IPS DF 6.9 (cell line): Measurements from ENCODE around the gene SFTPB.
"Not testable (repeated sequence)": the region's sequence is repeated elsewhere in the genome, so short reads cannot be mapped to it uniquely, and the experiment has no call there.

ENCODE experiments used
- DNase-seq: peaks from one replicate; pipeline ENCODE4 v3.0.0-alpha.2; 2013; ENCODE audit warnings: low read depth, low spot score
- H3K27ac ChIP-seq: one replicate; pipeline ENCODE4 v1.5.1; 2013; ENCODE audit warnings: low read length, control low read depth
- H3K27me3 ChIP-seq: 2 replicates; pipeline ENCODE4 v1.6.1; 2013; ENCODE audit warnings: mild to moderate bottlenecking, low read length; ENCODE audit not compliant: control insufficient read depth, insufficient read depth
- H3K36me3 ChIP-seq: 2 replicates; pipeline ENCODE4 v1.6.1; 2013; ENCODE audit warnings: low read length; ENCODE audit not compliant: control insufficient read depth, insufficient read depth
- H3K4me1 ChIP-seq: 2 replicates; pipeline ENCODE4 v1.6.1; 2013; ENCODE audit warnings: low read length; ENCODE audit not compliant: control insufficient read depth, insufficient read depth
- H3K4me3 ChIP-seq: 2 replicates; pipeline ENCODE4 v1.5.1; 2013; ENCODE audit warnings: mild to moderate bottlenecking, low read length
- H3K9me3 ChIP-seq: 2 replicates; pipeline ENCODE4 v1.6.1; 2013; ENCODE audit warnings: low read length, inconsistent platforms; ENCODE audit not compliant: control insufficient read depth, insufficient read depth
- WGBS: extraction: QIAGEN DNeasy Blood & Tissue Kit; methylation state at CpG from one replicate; pipeline ENCODE4 v1.1.7; 2013; ENCODE audit warnings: mixed read lengths, missing lambda C conversion rate; ENCODE audit not compliant: insufficient read length, insufficient coverage; 5-methylcytosine and 5-hydroxymethylcytosine counted together

The SFTPB gene

GRCh38 chr2:85644909-85645308 lies 23.1 kb downstream of the SFTPB start:
- Histone ChIP-seq H3K36me3 (peaks cover 48% of the 10 kb centered on the region), H3K9me3 (no peaks in the 10 kb centered on the region), H3K4me1 (no peaks in the 10 kb centered on the region), H3K27me3 (no peaks in the 10 kb centered on the region), H3K27ac (no peak overlapping the region), H3K4me3 (no peak overlapping the region)
- DNase-seq: no peak
- no CpG with 5 or more reads among the region's 8 CpGs for WGBS

GRCh38 chr2:85642725-85643124 lies 25.3 kb downstream of the SFTPB start:
- Histone ChIP-seq H3K27me3 (no peaks in the 10 kb centered on the region), H3K9me3 (no peaks in the 10 kb centered on the region), H3K4me3 (no peak overlapping the region), H3K36me3 (peaks cover 40% of the 10 kb centered on the region), H3K4me1 (no peaks in the 10 kb centered on the region), H3K27ac (no peak overlapping the region)
- no CpG with 5 or more reads among the region's 3 CpGs for WGBS
- no peak for DNase-seq

GRCh38 chr2:85635636-85636035 lies 32.4 kb downstream of the SFTPB start:
- H3K9me3 ChIP-seq: no peaks in the 10 kb centered on the region
- H3K4me3 ChIP-seq: no peak overlapping the region
- H3K36me3 ChIP-seq: peaks cover 34% of the 10 kb centered on the region
- no peak overlapping the region for H3K27ac ChIP-seq
- H3K27me3 ChIP-seq: no peaks in the 10 kb centered on the region
- no peaks in the 10 kb centered on the region for H3K4me1 ChIP-seq
- no CpG with 5 or more reads among the region's 4 CpGs for WGBS
- no peak for DNase-seq

GRCh38 chr2:85635011-85635410 lies 33.0 kb downstream of the SFTPB start:
- no peak for DNase-seq
- no peaks in the 10 kb centered on the region for H3K4me1 ChIP-seq
- WGBS: no CpG with 5 or more reads among the region's 8 CpGs
- no peak overlapping the region for H3K27ac ChIP-seq
- no peaks in the 10 kb centered on the region for H3K9me3 ChIP-seq
- H3K36me3 ChIP-seq: peaks cover 33% of the 10 kb centered on the region
- H3K27me3 ChIP-seq: no peaks in the 10 kb centered on the region
- no peak overlapping the region for H3K4me3 ChIP-seq

- no CpG with 5 or more reads among the region's 3 CpGs for WGBS
- no peaks in the 10 kb centered on the region for H3K4me1 ChIP-seq
- H3K9me3 ChIP-seq: no peaks in the 10 kb centered on the region
- peaks cover 19% of the 10 kb centered on the region; the same call in 1 of the 2 replicates for H3K36me3 ChIP-seq
- no peak for DNase-seq
- no peak overlapping the region for H3K4me3 ChIP-seq
- no peak overlapping the region for H3K27ac ChIP-seq
- H3K27me3 ChIP-seq: no peaks in the 10 kb centered on the region
Observed at GRCh38 chr2:85631316-85631715, 36.7 kb downstream of the SFTPB start.

GRCh38 chr2:85628658-85629057 lies 39.3 kb downstream of the SFTPB start:
- no peaks in the 10 kb centered on the region; the same call in 1 of the 2 replicates for H3K9me3 ChIP-seq
- no CpG with 5 or more reads among the region's 2 CpGs for WGBS
- H3K4me1 ChIP-seq: no peaks in the 10 kb centered on the region
- H3K36me3 ChIP-seq: peaks cover 17% of the 10 kb centered on the region; the same call in 1 of the 2 replicates
- H3K27ac ChIP-seq: no peak overlapping the region
- no peak overlapping the region for H3K4me3 ChIP-seq
- H3K27me3 ChIP-seq: no peaks in the 10 kb centered on the region
- DNase-seq: no peak

GRCh38 chr2:85623991-85624390 lies 44.0 kb downstream of the SFTPB start:
- DNase-seq: no peak
- H3K36me3 ChIP-seq: peaks cover 19% of the 10 kb centered on the region; the same call in 1 of the 2 replicates
- H3K4me1 ChIP-seq: no peaks in the 10 kb centered on the region
- H3K27ac ChIP-seq: no peak overlapping the region
- no peaks in the 10 kb centered on the region for H3K27me3 ChIP-seq
- WGBS: no CpG with 5 or more reads among the region's 5 CpGs
- no peak overlapping the region for H3K4me3 ChIP-seq
- H3K9me3 ChIP-seq: no peaks in the 10 kb centered on the region; the same call in 1 of the 2 replicates

GRCh38 chr2:85621338-85621737 lies 46.7 kb downstream of the SFTPB start:
- peaks cover 18% of the 10 kb centered on the region; the same call in 1 of the 2 replicates for H3K36me3 ChIP-seq
- no CpG with 5 or more reads among the region's 1 CpG for WGBS

GRCh38 chr2:85619617-85620016 lies 48.4 kb downstream of the SFTPB start:
- WGBS: no CpG with 5 or more reads among the region's 6 CpGs

More at GRCh38 chr2:85621338-85621737, 46.7 kb downstream of the SFTPB start:
- H3K4me1 ChIP-seq: no peaks in the 10 kb centered on the region
- no peak overlapping the region for H3K4me3 ChIP-seq
- no peak overlapping the region for H3K27ac ChIP-seq
- no peak for DNase-seq
- H3K27me3 ChIP-seq: no peaks in the 10 kb centered on the region
- H3K9me3 ChIP-seq: no peaks in the 10 kb centered on the region; the same call in 1 of the 2 replicates

GRCh38 chr2:85617723-85618122 lies 50.3 kb downstream of the SFTPB start:
- not testable (repeated sequence) for H3K4me3 ChIP-seq, DNase-seq, H3K4me1 ChIP-seq, H3K36me3 ChIP-seq, H3K27me3 ChIP-seq, H3K9me3 ChIP-seq, H3K27ac ChIP-seq
- WGBS: no CpG with 5 or more reads among the region's 5 CpGs

More at GRCh38 chr2:85619617-85620016, 48.4 kb downstream of the SFTPB start:
- no peak overlapping the region for H3K27ac ChIP-seq
- H3K9me3 ChIP-seq: no peaks in the 10 kb centered on the region
- no peaks in the 10 kb centered on the region for H3K27me3 ChIP-seq
- H3K4me1 ChIP-seq: no peaks in the 10 kb centered on the region
- H3K4me3 ChIP-seq: no peak overlapping the region
- peaks cover 10% of the 10 kb centered on the region; the same call in 1 of the 2 replicates for H3K36me3 ChIP-seq
- DNase-seq: no peak

GRCh38 chr2:85615413-85615728 lies 52.6 kb downstream of the SFTPB start:
- H3K36me3 ChIP-seq: no peaks in the 10 kb centered on the region; the same call in 1 of the 2 replicates
- no peaks in the 10 kb centered on the region for H3K27me3 ChIP-seq
- no CpG with 5 or more reads among the region's 17 CpGs for WGBS
- H3K27ac ChIP-seq: no peak overlapping the region
- DNase-seq: no peak
- H3K9me3 ChIP-seq: no peaks in the 10 kb centered on the region
- H3K4me3 ChIP-seq: no peak overlapping the region
- no peaks in the 10 kb centered on the region for H3K4me1 ChIP-seq
